Measurements from ENCODE around the gene SYNE2.
A peak's percentile ranks its signal among the peaks of the same experiment; 100 is the strongest.

The SYNE2 gene

DNA sequence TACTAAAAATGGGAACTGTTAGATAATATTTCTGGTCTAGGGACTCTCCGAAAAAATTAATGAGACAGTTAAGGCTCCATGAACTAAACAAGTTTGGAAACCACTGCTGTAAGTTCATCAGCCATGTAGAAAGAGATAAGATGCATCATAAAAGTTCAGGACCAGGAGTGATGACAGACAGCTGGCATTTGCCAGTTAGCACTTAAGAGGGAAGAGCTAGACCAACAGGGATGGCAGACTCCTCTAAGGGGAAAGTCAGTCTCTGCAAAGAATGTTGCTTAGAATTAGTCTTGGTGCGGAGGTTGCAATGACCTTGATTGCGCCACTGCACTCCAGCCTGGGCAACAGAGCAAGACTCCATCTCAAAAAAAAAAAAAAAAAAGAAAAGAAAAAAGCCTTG, 129.4 kb downstream of the SYNE2 start:
- no peak overlapping the region for H3K27ac Mint-ChIP-seq
- H3K27me3 Mint-ChIP-seq (ENCODE audit: low read depth): no peaks in the 10 kb centered on the region
- H3K36me3 Mint-ChIP-seq (ENCODE audit: low read depth): peaks cover 46% of the 10 kb centered on the region
- H3K9me3 Mint-ChIP-seq: no peaks in the 10 kb centered on the region
- peaks cover 4% of the 10 kb centered on the region for H3K4me1 Mint-ChIP-seq (ENCODE audit: low read depth)
- H3K4me3 Mint-ChIP-seq: no peak overlapping the region

- Mint-ChIP-seq H3K27me3 (ENCODE audit: low read depth) (no peaks in the 10 kb centered on the region), H3K4me1 (ENCODE audit: low read depth) (peaks cover 6% of the 10 kb centered on the region), H3K36me3 (ENCODE audit: low read depth) (peaks cover 46% of the 10 kb centered on the region), H3K27ac (no peak overlapping the region), H3K9me3 (no peaks in the 10 kb centered on the region), H3K4me3 (no peak overlapping the region)
Measured at GRCh38 chr14:63982629-63983028, 129.8 kb downstream of the SYNE2 start.

DNA sequence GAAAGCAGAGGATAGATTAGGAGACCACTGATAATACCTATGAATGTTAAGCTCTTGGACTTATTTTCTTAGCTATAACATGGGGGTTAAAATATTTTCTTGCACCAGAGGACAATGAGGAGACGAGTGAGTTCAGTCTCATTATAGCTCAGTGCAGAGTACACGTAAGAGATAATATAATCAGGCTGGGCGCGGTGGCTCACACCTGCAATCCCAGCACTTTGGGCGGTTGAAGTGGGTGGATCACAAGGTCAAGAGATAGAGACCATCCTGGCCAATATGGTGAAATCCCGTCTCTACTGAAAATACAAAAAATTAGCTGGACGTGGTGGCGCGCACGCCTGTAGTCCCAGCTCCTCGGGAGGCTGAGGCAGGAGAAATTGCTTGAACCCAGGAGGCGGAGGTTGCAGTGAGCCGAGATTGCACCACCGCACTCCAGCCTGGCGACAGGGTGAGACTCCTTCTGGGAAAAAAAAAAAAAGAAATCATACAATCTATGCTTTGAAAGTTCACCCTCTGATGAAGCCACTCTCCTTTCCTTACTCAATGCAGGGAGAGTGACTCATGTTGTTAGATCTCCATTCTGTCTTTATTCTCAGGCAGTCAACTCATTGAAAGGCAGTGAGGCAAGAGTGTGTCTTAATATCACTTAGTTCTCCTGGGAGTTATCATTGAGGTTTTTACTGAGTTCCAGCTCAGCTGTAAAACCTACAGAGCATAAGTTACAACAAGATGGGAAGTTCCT, 134.2 kb downstream of the SYNE2 start:
- H3K36me3 Mint-ChIP-seq (ENCODE audit: low read depth): peaks cover 44% of the 10 kb centered on the region
- H3K4me3 Mint-ChIP-seq: no peak overlapping the region
- H3K27ac Mint-ChIP-seq: no peak overlapping the region
- H3K4me1 Mint-ChIP-seq (ENCODE audit: low read depth): peaks cover 13% of the 10 kb centered on the region
- no peaks in the 10 kb centered on the region for H3K27me3 Mint-ChIP-seq (ENCODE audit: low read depth)
- no peaks in the 10 kb centered on the region for H3K9me3 Mint-ChIP-seq

DNA sequence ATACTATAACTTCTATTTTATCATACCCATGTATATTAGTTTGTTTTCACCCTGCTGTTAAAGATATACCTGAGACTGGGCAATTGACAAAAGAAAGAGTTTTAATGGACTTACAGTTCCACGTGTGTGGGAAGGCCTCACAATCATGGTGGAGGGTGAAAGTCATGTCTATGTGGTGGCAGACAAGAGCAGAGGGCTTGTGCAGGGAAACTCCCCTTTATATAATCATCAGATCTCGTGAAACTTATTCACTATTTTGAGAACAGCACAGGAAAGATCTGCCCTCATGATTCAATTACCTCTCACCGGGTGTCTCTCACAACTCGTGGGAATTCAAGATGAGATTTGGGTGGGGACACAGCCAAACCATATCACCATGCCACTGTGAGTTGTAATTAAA, 135.8 kb downstream of the SYNE2 start:
- H3K27ac Mint-ChIP-seq: peak overlapping the region; percentile 14
- H3K27me3 Mint-ChIP-seq (ENCODE audit: low read depth): no peaks in the 10 kb centered on the region
- no peaks in the 10 kb centered on the region for H3K9me3 Mint-ChIP-seq
- H3K4me1 Mint-ChIP-seq (ENCODE audit: low read depth): peaks cover 17% of the 10 kb centered on the region
- peaks cover 42% of the 10 kb centered on the region for H3K36me3 Mint-ChIP-seq (ENCODE audit: low read depth)
- no peak overlapping the region for H3K4me3 Mint-ChIP-seq

DNA sequence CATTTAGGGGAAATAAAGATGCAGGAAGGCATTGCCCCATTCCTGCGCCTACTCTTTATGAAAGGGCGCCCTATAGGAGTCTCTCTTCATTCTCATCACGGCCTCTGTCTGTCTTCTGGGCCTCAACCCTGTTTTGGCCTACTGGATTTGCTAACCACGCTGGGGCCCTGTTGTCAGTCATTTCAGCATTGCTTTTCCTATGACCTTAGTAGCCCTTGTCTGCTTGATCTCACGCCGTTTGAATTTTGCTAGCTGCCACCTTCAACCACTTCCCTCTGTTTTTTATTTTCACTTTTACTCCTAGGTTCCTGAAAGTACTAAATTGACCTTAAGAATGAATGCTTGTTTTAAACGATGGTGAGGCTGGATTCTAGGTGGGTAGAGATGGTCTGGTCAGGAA, 139.0 kb downstream of the SYNE2 start:
- Mint-ChIP-seq H3K27me3 (ENCODE audit: low read depth) (no peaks in the 10 kb centered on the region), H3K4me3 (peak overlapping the region; percentile 33), H3K4me1 (ENCODE audit: low read depth) (peaks cover 17% of the 10 kb centered on the region), H3K36me3 (ENCODE audit: low read depth) (peaks cover 54% of the 10 kb centered on the region), H3K9me3 (no peaks in the 10 kb centered on the region), H3K27ac (peak overlapping the region; percentile 69)

DNA sequence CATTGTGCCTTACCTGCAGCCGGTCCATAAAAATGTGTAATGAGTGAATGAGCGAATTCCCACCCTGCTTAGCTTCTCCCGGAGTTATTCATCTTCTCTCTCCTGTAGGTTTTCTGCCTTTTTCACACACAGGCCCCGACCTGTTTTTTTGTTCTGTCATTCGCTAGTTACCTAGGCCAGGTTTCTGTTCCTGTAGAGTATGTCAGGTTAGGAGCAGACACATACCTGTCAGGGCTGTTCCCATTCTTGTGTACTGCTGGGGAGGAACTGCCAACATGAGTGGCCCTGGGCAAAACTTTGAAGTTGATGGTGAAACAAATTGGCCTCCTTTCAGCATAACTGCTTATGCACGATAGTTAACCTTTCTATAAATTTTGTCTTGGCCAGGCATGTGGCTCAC, 140.1 kb downstream of the SYNE2 start:
- Mint-ChIP-seq H3K9me3 (no peaks in the 10 kb centered on the region), H3K4me3 (no peak overlapping the region), H3K27ac (peak overlapping the region; percentile 56), H3K4me1 (ENCODE audit: low read depth) (peaks cover 15% of the 10 kb centered on the region), H3K36me3 (ENCODE audit: low read depth) (peaks cover 61% of the 10 kb centered on the region), H3K27me3 (ENCODE audit: low read depth) (no peaks in the 10 kb centered on the region)

- no peaks in the 10 kb centered on the region for H3K27me3 Mint-ChIP-seq (ENCODE audit: low read depth)
- peaks cover 12% of the 10 kb centered on the region for H3K4me1 Mint-ChIP-seq (ENCODE audit: low read depth)
- no peak overlapping the region for H3K27ac Mint-ChIP-seq
- H3K4me3 Mint-ChIP-seq: no peak overlapping the region
- peaks cover 57% of the 10 kb centered on the region for H3K36me3 Mint-ChIP-seq (ENCODE audit: low read depth)
- no peaks in the 10 kb centered on the region for H3K9me3 Mint-ChIP-seq
Measured at GRCh38 chr14:63993992-63994391, 141.2 kb downstream of the SYNE2 start.

DNA sequence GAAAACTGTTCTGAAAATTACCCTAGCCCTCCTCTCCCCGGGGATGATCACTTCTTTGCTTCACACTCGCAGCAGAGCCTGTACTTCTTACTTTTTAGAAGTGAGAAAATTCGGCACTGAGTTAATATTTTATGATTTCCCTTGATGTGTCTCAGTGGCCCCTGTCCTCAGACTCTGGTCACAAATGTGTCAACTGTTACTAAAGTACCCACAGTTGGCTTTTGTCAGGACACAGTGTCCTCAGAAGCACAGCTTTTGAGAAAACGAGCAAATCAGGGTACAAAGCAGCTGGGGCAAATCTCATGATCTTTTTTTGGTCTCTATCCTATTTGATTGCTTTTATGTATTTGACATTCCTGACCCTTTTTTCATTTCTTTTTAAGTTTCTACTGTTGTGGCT, 142.5 kb downstream of the SYNE2 start:
- no peaks in the 10 kb centered on the region for H3K9me3 Mint-ChIP-seq
- H3K27ac Mint-ChIP-seq: no peak overlapping the region
- no peak overlapping the region for H3K4me3 Mint-ChIP-seq
- no peaks in the 10 kb centered on the region for H3K27me3 Mint-ChIP-seq (ENCODE audit: low read depth)
- H3K36me3 Mint-ChIP-seq (ENCODE audit: low read depth): peaks cover 61% of the 10 kb centered on the region
- peaks cover 12% of the 10 kb centered on the region for H3K4me1 Mint-ChIP-seq (ENCODE audit: low read depth)

DNA sequence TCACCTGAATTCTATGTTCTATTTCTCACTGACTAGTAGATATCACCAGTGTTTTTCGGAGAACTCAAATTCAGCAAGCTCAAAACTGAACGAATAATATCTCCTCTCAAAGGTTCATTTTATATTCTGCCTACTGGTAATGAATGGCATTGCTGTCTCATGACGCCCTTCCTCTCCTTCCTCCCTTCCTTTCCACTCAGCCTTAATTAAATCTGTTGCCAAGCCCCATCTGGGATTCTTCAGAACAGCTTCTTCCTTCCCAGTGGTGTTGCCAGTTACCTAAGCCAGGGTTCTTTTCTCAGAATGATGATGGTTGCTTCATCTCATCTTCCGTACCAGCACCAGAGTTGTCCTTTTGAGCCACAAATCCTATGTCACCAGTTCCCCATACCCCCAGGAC, 143.2 kb downstream of the SYNE2 start:
- Mint-ChIP-seq H3K27ac (no peak overlapping the region), H3K36me3 (ENCODE audit: low read depth) (peaks cover 60% of the 10 kb centered on the region), H3K9me3 (no peaks in the 10 kb centered on the region), H3K27me3 (ENCODE audit: low read depth) (no peaks in the 10 kb centered on the region), H3K4me3 (no peak overlapping the region), H3K4me1 (ENCODE audit: low read depth) (peaks cover 11% of the 10 kb centered on the region)

- H3K27ac Mint-ChIP-seq: no peak overlapping the region
- no peak overlapping the region for H3K4me3 Mint-ChIP-seq
- no peaks in the 10 kb centered on the region for H3K9me3 Mint-ChIP-seq
- peaks cover 8% of the 10 kb centered on the region for H3K4me1 Mint-ChIP-seq (ENCODE audit: low read depth)
- peaks cover 60% of the 10 kb centered on the region for H3K36me3 Mint-ChIP-seq (ENCODE audit: low read depth)
- no peaks in the 10 kb centered on the region for H3K27me3 Mint-ChIP-seq (ENCODE audit: low read depth)
Measured at GRCh38 chr14:63996625-63997220, 143.9 kb downstream of the SYNE2 start.

DNA sequence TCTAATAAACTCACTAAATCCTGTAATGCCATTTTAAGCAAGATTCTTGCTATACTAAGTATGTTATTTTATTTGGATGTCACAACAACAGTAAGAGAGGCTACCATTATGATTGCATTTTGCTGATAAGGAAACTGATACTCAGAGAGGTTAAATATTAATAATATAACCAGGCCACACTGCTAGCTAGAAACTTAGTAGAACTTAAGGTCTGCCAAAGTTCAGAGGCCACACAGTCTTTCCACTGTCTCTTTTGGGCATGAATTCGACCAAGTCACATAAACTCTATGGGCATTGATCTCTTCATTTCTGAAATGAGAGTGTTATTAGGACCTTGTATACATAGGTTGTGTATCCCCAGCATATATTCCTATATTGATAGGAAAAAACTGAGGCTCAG, 147.9 kb downstream of the SYNE2 start:
- no peaks in the 10 kb centered on the region for H3K27me3 Mint-ChIP-seq (ENCODE audit: low read depth)
- H3K27ac Mint-ChIP-seq: no peak overlapping the region
- no peaks in the 10 kb centered on the region for H3K4me1 Mint-ChIP-seq (ENCODE audit: low read depth)
- no peaks in the 10 kb centered on the region for H3K9me3 Mint-ChIP-seq
- H3K36me3 Mint-ChIP-seq (ENCODE audit: low read depth): peaks cover 63% of the 10 kb centered on the region
- H3K4me3 Mint-ChIP-seq: no peak overlapping the region

DNA sequence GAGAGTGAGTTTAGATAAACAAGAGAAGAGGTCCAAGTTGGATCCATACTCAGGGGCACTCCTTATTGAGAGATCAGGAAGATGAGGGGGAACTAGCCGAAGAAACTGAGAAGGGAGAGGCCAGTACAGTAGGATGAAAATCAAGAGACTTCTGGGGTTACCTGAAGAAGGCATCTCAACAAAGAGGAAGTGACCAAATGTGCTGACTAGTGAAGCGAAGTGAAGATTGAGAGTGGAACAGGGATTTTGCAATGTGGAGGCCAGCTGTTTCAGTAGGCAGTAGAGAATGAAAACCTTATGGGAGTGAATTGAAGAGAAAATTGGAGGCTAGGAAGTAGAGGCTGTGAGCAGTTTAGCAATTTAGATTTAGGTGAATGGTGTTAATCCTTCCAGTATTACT, 153.0 kb downstream of the SYNE2 start:
- no peaks in the 10 kb centered on the region for H3K9me3 Mint-ChIP-seq
- H3K4me1 Mint-ChIP-seq (ENCODE audit: low read depth): no peaks in the 10 kb centered on the region
- no peaks in the 10 kb centered on the region for H3K27me3 Mint-ChIP-seq (ENCODE audit: low read depth)
- H3K27ac Mint-ChIP-seq: no peak overlapping the region
- peaks cover 37% of the 10 kb centered on the region for H3K36me3 Mint-ChIP-seq (ENCODE audit: low read depth)
- H3K4me3 Mint-ChIP-seq: no peak overlapping the region

DNA sequence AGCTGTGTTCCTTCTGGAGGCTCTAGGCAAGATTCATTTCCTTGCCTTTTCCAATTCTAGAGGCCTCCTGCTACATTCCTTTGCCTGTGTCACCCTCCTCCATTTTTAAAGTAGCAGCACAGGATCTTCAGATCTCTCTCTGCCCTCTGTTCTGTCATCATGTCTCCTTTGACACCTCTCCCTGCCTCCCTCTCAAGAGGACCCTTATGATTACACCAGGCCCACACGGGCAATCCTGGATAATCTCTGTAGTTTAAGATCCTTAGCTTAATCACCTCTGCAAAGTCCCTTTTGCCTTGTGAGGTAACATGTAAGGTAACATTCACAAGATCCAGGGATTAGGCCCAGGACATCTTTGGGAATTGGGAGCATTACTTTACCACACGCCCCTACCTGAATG, 155.2 kb downstream of the SYNE2 start:
- Mint-ChIP-seq H3K27me3 (ENCODE audit: low read depth) (no peaks in the 10 kb centered on the region), H3K4me3 (no peak overlapping the region), H3K36me3 (ENCODE audit: low read depth) (peaks cover 35% of the 10 kb centered on the region), H3K27ac (no peak overlapping the region), H3K9me3 (no peaks in the 10 kb centered on the region), H3K4me1 (ENCODE audit: low read depth) (no peaks in the 10 kb centered on the region)

DNA sequence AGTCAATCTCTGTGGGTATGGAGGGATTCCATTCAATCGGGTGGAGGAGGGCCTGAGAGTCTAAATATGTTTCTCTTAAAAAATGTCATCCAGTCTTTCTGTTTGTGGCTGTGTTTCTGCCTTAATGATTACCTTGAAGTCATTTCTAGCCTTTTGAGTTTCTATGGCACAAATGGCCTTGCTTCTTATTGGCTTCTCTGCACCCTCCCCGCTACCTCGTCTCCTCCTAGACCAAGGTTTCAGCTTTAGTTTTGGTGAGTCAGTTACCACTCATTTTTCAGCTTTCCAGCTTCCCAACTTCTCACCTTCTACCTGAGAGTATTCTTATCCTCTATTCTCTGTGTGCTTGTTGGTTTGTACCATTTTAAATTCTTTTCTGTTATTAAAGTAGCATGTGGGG, 159.2 kb downstream of the SYNE2 start:
- no peaks in the 10 kb centered on the region for H3K4me1 Mint-ChIP-seq (ENCODE audit: low read depth)
- H3K27me3 Mint-ChIP-seq (ENCODE audit: low read depth): no peaks in the 10 kb centered on the region
- H3K27ac Mint-ChIP-seq: no peak overlapping the region
- H3K4me3 Mint-ChIP-seq: no peak overlapping the region
- peaks cover 11% of the 10 kb centered on the region for H3K9me3 Mint-ChIP-seq
- peaks cover 37% of the 10 kb centered on the region for H3K36me3 Mint-ChIP-seq (ENCODE audit: low read depth)

GRCh38 chr14:64012720-64013119, 159.9 kb downstream of the SYNE2 start:
- Mint-ChIP-seq H3K4me3 (no peak overlapping the region), H3K27ac (no peak overlapping the region), H3K4me1 (ENCODE audit: low read depth) (no peaks in the 10 kb centered on the region), H3K36me3 (ENCODE audit: low read depth) (peaks cover 39% of the 10 kb centered on the region), H3K27me3 (ENCODE audit: low read depth) (no peaks in the 10 kb centered on the region), H3K9me3 (peaks cover 11% of the 10 kb centered on the region)
